Bronchial epithelial cell (primary cell): ENCODE measurements around the gene MMP2. TPM values are rescaled to one million over a fixed set of nuclear protein-coding genes. Genes with fewer than 3 reads are reported as not detected.
A peak's percentile ranks its signal among the peaks of the same experiment; 100 is the strongest.

Source experiments
- DNase-seq: peaks from one replicate; pipeline ENCODE4 v3.0.0-alpha.2; 2010; ENCODE audit warnings: low read depth
- FAIRE-seq: peaks from 2 replicates; lab custom pipeline; 2011; peaks lifted over from hg19 to GRCh38; lab: Jason Lieb, UNC
- H3K27me3 ChIP-seq: 2 replicates; pipeline ENCODE4 v1.5.1; 2011; ENCODE audit warnings: low read length; ENCODE audit not compliant: control insufficient read depth, insufficient read depth
- H3K36me3 ChIP-seq: 2 replicates; pipeline ENCODE4 v1.5.1; 2011; ENCODE audit warnings: low read length; ENCODE audit not compliant: control insufficient read depth, insufficient read depth
- H3K4me3 ChIP-seq: 2 replicates; pipeline ENCODE4 v1.5.1; 2011; ENCODE audit warnings: mild to moderate bottlenecking, low read depth, low read length, control low read depth
- total RNA-seq: library from RNA; depleted of rRNA; stranded (reverse); fragments of >200 nt; gene quantifications from 2 replicates; pipeline ENCODE4 v1.2.1, GENCODE V29; 2014
- TF ChIP-seq, protein P1 (sequence below): IDR thresholded peaks from 2 replicates; pipeline ENCODE4 v1.5.1; 2011; ENCODE audit warnings: mild to moderate bottlenecking, moderate library complexity, low read length, control low read depth, inconsistent platforms; ENCODE audit not compliant: insufficient read depth, severe bottlenecking

Gene MMP2
- total RNA-seq, 1 donor from 2014 or later, result 12.4 TPM

GRCh38 chr16:55539488-55539887 lies 60.5 kb downstream of the MMP2 start:
- DNase-seq (no peak), FAIRE-seq (no peak)
- TF ChIP-seq, protein P1, sequence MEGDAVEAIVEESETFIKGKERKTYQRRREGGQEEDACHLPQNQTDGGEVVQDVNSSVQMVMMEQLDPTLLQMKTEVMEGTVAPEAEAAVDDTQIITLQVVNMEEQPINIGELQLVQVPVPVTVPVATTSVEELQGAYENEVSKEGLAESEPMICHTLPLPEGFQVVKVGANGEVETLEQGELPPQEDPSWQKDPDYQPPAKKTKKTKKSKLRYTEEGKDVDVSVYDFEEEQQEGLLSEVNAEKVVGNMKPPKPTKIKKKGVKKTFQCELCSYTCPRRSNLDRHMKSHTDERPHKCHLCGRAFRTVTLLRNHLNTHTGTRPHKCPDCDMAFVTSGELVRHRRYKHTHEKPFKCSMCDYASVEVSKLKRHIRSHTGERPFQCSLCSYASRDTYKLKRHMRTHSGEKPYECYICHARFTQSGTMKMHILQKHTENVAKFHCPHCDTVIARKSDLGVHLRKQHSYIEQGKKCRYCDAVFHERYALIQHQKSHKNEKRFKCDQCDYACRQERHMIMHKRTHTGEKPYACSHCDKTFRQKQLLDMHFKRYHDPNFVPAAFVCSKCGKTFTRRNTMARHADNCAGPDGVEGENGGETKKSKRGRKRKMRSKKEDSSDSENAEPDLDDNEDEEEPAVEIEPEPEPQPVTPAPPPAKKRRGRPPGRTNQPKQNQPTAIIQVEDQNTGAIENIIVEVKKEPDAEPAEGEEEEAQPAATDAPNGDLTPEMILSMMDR, result no peak
- no peaks in the 10 kb centered on the region for H3K36me3 ChIP-seq
- H3K4me3 ChIP-seq, result no peak overlapping the region
- no peaks in the 10 kb centered on the region for H3K27me3 ChIP-seq

- no peak for FAIRE-seq
- no peak for DNase-seq
- Histone ChIP-seq H3K27me3 (no peaks in the 10 kb centered on the region), H3K36me3 (no peaks in the 10 kb centered on the region), H3K4me3 (no peak overlapping the region)
- TF ChIP-seq, protein P1, result no peak
Observed at GRCh38 chr16:55540221-55540620, 61.2 kb downstream of the MMP2 start.

- H3K4me3 ChIP-seq, result no peak overlapping the region
- FAIRE-seq (peak; percentile 73), DNase-seq (peak; percentile 83)
- H3K36me3 ChIP-seq, result no peaks in the 10 kb centered on the region
- TF ChIP-seq, protein P1, result no peak
- H3K27me3 ChIP-seq, result no peaks in the 10 kb centered on the region
Observed at GRCh38 chr16:55542459-55543082, 63.6 kb downstream of the MMP2 start.

GRCh38 chr16:55543472-55543871 lies 64.5 kb downstream of the MMP2 start:
- DNase-seq, result peak; percentile 34
- Histone ChIP-seq H3K36me3 (no peaks in the 10 kb centered on the region), H3K4me3 (no peak overlapping the region), H3K27me3 (no peaks in the 10 kb centered on the region)
- no peak for FAIRE-seq
- TF ChIP-seq, protein P1, result no peak

DNA sequence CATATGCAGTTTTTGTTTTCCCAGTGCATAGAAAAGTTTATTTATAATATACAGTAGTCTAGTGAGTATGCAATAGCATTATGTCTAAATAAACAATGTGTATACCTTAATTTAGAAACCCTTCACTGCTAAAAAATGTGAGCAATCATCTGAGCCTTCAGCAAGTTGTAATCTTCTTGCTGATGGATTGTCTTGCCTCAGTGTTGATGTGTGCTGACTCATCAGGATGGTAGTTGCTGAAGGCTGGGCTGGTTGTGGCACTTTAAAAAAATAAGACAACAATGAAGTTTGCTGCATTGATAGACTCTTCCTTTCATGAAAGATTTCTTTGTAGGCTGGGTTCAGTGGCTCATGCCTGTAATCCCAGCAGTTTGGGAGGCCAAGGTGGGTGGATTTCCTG lies 73.6 kb downstream of the MMP2 start:
- Histone ChIP-seq H3K36me3 (no peaks in the 10 kb centered on the region), H3K4me3 (no peak overlapping the region), H3K27me3 (no peaks in the 10 kb centered on the region)
- TF ChIP-seq, protein P1, result no peak
- peak; percentile 82 for FAIRE-seq
- peak; percentile 95 for DNase-seq

GRCh38 chr16:55555436-55555835 lies 76.4 kb downstream of the MMP2 start:
- Histone ChIP-seq H3K36me3 (no peaks in the 10 kb centered on the region), H3K4me3 (no peak overlapping the region), H3K27me3 (no peaks in the 10 kb centered on the region)
- FAIRE-seq (no peak), DNase-seq (peak; percentile 82)
- TF ChIP-seq, protein P1, result no peak
